HG03097 (cell line): ENCODE results near the gene MAFB.

ENCODE experiments used
- ATAC-seq: cut with Tn5 transposase; IDR thresholded peaks from one replicate; pipeline ENCODE4 v1.9.1; 2021; ENCODE audit not compliant: unreplicated experiment, low FRiP score

The MAFB gene

DNA sequence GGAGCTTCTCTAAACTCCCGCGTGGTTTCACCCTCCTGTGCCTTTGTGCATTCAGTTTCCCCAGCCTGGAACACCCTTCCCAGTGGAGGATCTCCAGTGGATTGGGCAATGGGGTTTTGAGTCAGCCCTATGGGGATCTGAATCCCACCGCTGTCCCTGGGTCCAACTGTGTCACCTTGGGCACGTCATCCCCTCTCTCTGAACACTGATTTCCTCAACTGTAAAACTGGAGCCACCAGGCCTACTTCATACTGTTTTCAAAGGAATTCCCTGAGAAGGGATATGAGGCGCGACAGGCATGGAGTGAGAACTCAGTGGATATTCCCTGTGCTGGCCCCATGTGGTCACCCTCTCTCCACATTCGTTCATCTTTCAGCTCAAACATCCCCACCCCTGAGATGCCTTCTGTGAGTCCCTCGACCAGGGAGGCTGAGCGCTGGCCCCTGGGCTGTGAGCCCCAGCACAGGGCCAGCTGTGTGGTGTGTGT, 25.7 kb downstream of the MAFB start:
- no peak for ATAC-seq

DNA sequence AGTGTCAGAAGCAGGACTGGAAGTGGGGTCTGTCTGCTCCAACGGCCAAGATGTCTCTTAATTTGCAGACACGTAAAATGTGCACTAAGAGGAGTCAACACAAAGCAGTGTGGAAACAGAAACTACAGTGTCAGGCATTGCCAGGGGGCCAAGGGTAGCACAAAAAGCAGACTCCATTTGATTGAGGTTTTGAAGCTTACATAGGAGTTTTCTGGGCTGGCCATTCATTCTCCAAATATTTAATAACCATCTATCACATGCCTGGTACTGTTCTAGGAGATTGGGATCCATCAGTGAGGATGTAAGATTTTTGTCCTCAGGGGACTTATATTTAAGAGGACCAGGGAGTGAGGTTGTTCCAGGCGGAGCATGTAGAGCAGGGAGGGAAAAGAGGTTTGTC, 29.5 kb downstream of the MAFB start:
- ATAC-seq = no peak

DNA sequence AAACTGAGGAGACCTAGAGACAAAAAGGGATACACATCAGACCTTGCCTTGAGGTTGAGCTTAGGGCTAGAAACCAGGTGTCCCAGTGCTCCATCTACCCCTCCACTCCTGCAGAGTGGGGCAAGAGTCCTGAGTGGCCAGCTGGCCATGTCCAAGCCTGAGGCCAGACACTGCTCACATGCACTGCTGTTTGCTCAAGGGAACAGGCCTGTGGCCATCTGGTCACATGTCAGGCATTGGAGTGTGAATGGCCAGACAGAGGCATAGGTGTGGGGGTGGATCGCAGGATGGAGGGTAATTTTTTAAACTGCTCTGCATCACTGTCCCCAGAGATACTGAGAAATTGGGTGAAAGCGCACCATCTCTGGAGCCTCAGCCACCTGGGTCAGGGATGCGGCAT, 30.5 kb downstream of the MAFB start:
- no peak for ATAC-seq

DNA sequence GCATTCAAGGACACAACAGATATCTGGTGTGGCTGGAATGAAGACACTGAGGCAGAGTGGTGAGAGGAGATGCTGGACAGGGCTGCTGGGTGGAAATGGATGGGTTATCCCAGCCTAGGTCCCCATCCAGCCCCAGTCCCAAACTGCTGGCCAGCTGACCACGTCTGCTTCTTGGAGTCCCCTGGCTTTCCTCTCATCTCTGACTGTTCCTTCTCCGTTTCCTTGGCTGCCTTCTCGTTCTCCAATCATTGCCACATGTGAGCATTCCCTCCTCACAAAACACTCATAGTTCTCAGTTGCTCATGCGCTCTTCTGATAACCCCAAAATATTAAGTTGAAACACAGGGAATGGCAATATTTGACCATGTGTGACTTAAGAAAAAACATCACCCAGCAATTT, 31.5 kb downstream of the MAFB start:
- ATAC-seq = no peak

DNA sequence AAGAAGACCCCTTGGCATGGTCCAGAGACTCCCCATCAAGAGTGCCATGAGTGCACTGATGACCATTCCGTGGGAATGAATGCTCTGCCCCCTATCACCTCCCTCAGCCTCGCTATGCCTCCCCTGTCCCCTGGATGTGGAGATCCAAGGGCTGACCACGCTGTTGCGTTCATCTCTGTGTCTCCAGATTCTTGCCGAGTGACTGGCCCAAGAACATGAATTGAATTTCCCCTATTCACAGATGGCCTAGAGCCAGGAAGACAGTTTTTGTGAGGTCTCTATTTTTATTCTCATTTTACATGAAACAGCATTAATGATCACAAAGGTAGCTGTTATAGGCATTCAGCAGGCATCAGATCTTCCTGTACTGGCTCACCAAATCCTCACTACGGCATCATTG, 33.6 kb downstream of the MAFB start:
- ATAC-seq = no peak

DNA sequence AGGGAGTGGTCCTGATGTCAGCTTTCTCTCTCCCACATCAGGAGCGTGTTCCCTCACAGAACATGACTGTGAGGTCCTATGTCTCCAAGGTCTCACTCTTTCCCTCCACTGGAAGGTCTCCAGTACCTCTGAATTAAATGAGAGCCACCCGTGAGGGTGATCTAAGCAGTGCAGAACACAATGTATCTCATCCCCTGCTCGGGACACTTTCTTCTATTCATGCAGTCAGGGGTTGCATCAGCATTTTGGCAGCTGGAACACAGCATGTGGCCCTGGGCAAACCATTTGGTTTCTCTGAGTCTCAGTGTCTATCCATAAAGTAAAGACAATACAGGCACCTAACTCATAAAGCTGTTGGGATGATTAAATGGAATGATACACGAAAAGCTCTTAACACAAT, 34.2 kb downstream of the MAFB start:
- ATAC-seq = no peak

DNA sequence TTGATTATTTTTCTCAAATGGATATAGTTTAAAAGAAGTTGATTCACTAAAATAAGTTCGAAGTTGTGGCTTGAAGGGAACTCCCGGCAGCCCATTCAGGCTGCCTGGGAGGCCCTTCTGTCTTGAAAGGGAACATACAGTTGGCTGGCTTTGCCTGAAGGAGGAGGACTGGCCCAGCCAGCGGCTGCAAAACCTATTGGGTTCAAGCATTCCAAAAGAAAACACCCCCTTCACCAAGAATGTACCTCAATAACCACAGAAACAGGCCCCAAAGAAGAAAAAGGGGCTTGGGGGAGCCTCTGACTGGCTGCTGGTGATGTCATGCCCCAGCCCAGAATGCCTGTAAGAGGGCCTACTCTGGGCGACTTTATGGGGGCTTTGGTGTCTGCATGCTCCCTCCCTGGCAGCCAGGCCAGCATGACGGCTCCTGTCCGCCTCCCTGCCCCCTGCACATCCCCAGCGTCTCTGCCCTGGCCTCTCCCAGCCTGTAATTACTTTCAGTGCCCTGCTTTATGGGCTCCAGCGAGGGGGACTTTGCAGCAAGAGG, 36.5 kb downstream of the MAFB start:
- no peak for ATAC-seq

DNA sequence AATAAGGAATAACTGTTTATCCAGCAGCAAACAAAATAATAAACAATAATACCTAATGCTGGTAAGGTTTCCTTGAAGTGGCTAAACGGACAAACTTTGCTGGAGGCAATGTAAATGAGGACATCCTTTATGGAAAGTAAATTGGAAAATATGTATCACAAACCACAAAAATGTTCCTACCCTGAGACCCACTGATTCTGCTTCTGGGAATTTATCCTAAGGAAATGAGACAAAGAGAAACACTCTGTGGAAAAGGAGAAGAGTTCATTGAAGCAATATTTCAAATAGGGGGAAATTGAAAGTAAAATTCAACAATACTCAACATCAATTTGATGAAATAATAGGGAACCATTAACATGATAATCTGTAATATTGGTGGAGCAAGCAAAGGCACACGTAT, 37.9 kb downstream of the MAFB start:
- no peak for ATAC-seq

DNA sequence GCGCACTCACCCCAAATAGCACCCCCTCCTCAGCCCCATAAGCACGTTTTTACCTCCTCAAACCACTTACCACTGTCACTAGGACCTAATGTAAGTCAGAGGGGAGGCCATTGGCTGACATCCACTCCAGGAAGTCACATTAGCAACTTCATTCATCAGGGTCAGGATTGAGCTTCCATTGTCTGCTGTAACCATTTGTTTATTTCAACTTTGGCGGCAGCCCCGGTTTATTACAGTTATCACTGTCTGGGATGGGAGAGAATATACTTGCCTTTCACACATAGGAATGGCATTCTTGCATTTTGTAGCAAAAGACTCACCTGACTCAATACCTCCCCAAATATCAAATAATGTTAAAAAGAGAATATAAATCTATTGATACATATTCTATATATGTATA, 38.3 kb downstream of the MAFB start:
- ATAC-seq = no peak

DNA sequence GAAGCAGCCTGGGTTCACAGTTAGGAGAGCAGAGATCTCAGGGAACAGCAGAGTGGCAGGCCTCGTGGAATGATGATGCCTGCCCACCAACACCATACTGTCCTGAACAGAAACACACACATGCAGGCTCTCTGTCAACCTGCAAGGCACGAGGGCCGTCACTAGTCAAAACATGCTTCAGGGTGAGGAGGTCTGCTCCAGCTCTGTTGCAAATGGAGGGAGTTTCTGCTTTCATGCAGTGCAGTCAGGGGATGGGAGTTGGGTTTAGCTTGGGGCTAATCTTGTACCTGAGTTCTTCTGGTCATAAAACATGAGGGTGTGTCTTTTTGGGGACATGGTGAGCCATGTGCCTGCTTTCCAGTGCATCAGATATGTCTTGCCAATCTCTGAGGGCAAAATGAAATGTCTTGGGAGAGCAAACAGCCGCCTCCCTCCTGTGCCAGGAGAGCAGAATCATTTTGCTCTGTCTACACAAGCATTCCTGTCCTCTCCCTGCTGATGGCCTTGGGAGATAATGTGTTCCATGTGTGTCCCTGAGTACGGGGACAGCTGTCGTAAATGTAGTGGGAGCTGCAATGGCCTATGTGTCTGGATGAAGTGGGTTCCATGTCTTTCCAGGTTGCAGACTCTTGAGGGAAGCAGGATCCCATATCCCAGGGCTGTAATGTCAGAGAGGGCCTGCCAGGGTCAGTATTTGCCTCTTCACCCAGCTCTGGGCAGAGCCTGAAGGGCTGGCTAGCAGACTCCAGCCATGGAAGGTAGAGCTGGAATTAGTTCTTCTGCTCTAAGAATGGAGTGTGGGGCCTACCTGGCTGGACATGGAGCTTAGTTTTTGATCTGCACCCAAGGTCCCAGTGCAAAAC, 40.6 kb downstream of the MAFB start:
- ATAC-seq = no peak

DNA sequence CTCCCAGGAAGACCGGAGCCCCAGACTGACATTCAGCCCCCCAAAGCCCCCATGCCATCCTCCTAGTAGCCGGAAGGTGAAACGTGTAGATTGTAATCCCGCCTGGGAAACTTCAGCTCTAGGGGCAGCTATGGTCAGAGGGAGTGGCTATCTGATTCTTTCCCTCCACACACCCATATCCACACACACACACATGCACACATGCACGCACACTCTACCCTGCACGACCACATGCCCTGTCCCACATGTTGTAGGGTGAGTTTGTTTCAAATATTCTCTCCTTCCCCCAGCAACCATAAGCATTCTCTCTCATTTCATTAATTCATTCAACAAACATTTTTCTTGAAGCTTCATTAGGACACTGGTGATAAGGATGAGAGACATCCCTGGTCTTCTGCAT, 42.2 kb downstream of the MAFB start:
- no peak for ATAC-seq

DNA sequence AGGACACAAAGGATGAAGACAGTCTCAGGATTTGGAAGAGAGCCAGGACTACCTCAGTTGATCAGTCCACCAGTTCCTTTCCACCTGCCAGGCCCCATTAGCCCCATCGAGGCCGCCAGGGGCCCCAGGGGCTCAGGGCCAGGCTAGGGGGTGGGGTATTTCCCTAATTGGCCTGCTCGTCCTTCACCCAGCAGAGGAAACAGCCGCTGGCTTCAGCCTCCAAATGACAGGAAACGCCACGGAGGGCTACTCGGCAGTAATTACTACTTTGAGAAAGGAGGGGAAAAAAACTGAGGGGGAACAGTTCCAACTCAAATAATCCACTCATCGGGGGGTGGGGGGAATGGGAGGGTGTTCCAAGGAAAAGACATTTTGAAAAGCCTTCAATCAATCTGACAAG, 42.7 kb downstream of the MAFB start:
- ATAC-seq = no peak

DNA sequence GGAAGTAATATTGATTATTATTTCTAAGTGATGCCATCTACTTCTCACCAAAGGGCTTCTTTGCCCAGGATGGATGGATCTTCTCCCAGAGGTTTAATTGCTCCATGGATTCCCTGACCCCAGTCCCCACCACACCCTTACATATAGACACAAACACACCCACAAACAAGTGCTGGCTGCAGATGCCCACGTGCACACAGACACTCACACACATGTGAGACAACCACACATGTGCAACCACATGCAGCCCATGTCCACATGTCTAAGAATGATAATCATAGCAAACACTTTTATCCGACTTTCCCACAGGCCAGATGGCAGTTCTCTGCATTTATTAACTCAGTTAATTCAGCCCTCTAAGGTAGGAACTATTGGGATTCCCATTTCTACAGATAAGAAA, 44.2 kb downstream of the MAFB start:
- no peak for ATAC-seq

DNA sequence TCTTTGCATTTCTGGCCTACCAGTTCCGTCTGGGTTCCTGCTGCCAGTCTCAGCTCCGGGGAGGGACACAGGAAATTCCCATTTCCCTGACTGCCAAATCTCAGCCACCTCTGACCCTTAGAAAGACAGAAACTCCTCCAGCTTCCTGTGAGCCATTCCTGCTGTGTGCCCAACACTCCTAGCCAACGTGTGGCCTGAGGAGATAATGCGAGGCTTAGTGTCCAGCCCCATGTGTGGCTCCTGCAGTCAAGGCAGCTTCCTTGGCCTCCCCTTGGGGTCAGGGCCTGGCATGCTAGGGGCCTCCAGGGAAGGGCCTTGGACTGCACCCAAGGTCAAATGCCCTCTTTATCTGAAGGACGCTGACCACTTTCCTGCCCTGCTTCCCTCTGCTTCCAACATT, 45.1 kb downstream of the MAFB start:
- no peak for ATAC-seq

DNA sequence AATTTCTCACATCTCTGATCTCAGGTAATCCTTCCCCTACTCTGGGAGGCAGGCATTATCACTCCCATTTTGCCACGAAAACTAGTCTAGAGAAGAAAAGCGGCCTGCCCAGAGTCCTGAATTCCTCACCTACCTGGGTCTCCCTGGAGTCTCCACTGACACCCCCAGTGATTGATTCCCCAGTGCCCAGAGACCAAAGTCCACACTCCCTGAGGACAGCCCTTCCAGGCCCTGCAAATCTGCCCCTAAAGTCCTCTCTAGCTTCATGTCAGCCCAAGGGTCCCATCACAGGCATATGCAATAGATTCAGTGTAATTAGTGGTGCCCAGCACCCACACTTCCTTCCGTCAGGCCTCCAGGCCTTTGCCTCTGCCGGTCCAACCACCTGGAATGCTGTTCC, 47.2 kb downstream of the MAFB start:
- no peak for ATAC-seq

DNA sequence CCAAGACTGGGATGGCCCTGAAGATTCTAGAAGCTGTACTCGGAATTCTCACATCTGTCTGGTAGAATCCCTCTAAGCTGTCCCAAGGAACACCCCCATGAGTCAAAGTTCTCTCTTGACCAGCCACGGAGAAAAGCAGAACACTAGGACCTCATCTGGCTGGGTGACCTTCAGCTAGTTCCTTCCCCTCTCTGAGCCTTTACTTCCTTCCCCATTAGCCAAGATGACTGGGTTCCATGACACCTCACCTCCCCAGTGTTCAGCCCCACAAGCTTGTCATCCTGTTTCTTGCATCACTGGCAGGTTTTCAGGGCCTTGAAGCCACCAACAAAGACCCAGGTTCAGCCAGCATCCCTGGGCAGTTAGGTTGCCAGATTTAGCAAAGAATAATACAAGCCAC, 47.8 kb downstream of the MAFB start:
- ATAC-seq = no peak

DNA sequence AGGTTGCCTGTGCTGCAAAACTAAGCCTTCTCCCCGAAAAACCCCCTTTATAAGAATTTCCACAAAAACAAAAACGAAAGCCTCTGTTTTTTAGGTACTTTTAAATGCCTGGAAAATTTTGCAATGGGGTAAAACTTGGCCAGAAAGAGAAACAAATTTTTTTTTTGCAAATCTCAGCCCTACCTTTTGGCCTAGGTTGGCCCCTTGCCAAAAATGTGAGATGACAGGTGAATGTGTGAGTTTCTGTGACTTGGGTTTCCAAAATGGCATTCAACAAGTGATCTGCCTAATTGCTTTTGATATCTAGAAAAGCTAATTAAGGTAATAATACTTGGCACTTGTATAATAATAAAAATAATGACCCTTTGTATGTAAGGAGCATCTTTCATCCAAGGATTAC, 48.4 kb downstream of the MAFB start:
- ATAC-seq = no peak

DNA sequence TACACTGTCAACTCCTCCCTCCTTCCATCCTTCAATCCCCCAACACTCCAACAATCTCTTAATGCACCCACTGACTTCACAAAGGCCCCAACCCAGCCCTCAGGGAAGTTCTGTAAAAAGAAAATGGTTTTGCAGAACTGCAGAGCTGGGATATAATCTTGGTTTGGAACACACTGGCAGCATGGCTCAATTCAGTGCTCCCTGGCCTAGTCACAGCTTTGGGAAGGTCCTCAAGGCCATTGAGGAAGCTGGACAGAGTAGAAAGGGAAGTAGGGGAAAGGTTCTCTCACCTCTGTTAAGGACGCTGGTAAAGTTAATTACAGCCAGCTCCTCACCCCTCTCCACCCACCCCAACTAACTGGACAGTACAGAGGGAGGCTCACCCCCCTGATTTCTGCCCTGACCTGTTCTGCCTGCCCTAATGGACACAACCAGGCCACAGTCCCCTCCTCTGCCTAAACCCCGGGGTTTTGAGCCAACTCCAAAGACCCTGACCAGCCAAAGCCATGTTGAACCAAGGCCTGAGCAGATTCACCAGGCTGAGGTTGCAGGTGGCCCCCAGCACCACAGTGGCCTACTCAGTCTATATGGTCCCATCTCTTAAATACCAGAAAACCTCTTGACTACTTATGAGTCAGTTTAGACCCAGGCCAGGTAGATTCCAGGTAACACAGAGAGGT, 49.2 kb downstream of the MAFB start:
- ATAC-seq = no peak

DNA sequence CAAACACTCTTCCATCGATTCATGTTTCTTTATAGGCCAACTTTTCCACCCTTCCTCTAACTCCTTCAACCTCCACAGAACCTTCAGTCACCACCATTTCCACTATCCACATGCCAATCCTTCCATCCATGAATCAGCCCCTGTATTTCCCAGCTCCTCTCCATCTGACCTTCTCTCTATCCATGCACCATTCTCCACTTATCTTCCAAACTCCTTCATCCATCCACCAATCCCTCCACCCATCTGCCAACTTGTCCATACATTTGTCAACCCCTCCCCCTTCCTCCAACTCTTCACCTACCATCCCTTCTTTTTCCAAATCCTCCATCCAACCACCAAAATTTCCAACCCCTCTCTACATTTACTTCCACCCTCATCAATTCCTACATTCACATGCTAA, 49.9 kb downstream of the MAFB start:
- ATAC-seq = no peak

DNA sequence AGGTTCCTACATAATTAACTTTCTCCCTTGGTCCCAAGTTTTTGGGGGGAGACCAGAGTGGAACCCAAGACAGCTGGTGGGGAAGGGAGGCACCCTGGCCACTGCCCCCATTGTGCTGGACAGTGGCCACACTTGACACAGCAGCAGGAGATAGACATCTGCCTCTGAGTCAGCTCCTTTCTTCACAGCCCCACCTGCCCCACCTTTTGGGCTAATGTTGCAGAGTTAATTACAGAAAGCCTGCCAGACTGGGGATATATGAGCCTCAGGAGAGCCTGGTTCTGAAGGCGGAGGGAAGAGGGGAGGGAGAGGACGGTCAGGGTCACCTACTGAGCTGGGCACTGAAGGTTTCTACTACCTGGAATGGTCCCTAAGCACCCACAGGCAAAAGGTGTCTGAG, 50.6 kb downstream of the MAFB start:
- ATAC-seq = no peak

DNA sequence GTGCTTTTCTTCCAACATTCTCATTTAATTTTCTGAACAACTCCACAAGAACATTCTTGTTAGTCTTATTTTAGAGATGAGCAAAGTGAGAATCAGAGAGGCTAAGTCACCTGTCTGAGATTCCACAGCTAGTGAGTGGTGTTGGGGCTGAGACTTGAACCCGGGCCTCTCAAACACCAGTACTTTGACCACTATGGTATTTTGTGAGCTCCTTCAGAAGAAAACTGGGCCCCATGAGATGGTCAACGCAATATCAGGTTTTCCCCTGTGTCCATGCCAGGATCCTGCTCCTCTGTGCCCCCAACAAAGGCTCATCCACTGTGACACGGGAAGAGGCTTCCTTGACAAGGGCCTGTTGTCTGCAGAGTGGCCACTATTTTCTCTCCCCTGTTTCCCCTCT, 51.9 kb downstream of the MAFB start:
- no peak for ATAC-seq

DNA sequence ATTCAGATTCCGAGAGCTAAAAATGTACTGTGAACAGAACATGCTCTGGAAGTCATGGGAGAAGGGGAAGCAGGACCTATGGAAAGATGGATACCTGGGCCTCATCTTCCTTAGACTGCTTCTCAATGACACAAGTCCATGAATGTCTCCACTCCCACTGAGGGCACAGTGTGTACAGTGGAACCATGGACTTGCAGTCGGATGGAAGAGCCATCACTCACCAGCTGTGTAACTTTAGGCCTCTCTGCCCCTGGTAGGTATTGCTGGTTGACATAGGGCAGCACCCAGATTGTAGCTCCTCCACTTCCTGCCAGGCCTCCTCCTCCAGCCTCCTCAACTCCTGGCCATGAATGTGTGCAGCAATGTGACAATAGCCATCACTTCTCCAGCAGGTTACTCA, 52.5 kb downstream of the MAFB start:
- ATAC-seq = no peak
